H1 (cell line): ENCODE measurements around the gene QDPR. TPM values are rescaled to one million over a fixed set of nuclear protein-coding genes. Genes with fewer than 3 reads are reported as not detected.

Experiments
- CTCF ChIA-PET: fragments of 300-600 bp; sonication (Branson Sonifier 250); formaldehyde crosslinking; loops from one replicate; lab custom pipeline; 2021; ENCODE audit not compliant: partially characterized antibody; lab: Charles Lee
- POLR2A ChIA-PET: fragments of 300-600 bp; sonication (Branson Sonifier 250); formaldehyde crosslinking; loops from one replicate; lab custom pipeline; 2021; ENCODE audit warnings: inconsistent platforms; ENCODE audit not compliant: partially characterized antibody; lab: Charles Lee
- DNase-seq, 2 experiments: peaks; one replicate each; pipeline versions ENCODE4 v3.0.0 to v3.0.0-alpha.2; 2010 to 2022; ENCODE audit warnings: low spot score in 2 of 2, low read depth in 1 of 2, mixed read lengths in 1 of 2
- FAIRE-seq: peaks from 2 replicates; lab custom pipeline; 2011; peaks lifted over from hg19 to GRCh38; lab: Jason Lieb, UNC
- H2AFZ ChIP-seq: 2 replicates; pipeline ENCODE4 v1.8.1; 2012; ENCODE audit warnings: low read length, inconsistent platforms
- H2AK5ac ChIP-seq: 2 replicates; pipeline ENCODE4 v1.6.1; 2013; ENCODE audit warnings: low read depth, low read length
- H2BK120ac ChIP-seq: replicated peaks from 2 replicates; pipeline ENCODE3; 2013; ENCODE audit warnings: low read depth, low read length, inconsistent platforms
- H2BK12ac ChIP-seq: 2 replicates; pipeline ENCODE4 v1.6.1; 2013; ENCODE audit warnings: low read depth, low read length
- H2BK15ac ChIP-seq: 2 replicates; pipeline ENCODE4 v1.6.1; 2013; ENCODE audit warnings: low read length
- H2BK20ac ChIP-seq: 2 replicates; pipeline ENCODE4 v1.6.1; 2013; ENCODE audit warnings: low read length
- H2BK5ac ChIP-seq: 2 replicates; pipeline ENCODE4 v1.6.1; 2013; ENCODE audit warnings: low read depth, low read length
- H3K14ac ChIP-seq: 2 replicates; pipeline ENCODE4 v1.6.1; 2013; ENCODE audit warnings: inconsistent platforms; ENCODE audit not compliant: insufficient read length
- H3K18ac ChIP-seq: 2 replicates; pipeline ENCODE4 v1.6.1; 2013; ENCODE audit warnings: low read length; ENCODE audit errors: extremely low read depth
- H3K23ac ChIP-seq: 2 replicates; pipeline ENCODE4 v1.6.1; 2013; ENCODE audit warnings: inconsistent platforms; ENCODE audit not compliant: insufficient read length
- H3K23me2 ChIP-seq: 2 replicates; pipeline ENCODE4 v1.6.1; 2013; ENCODE audit warnings: low read depth, low read length
- H3K27ac ChIP-seq: 2 replicates; pipeline ENCODE4 v1.6.1; 2011; ENCODE audit warnings: low read depth, low read length, inconsistent platforms
- H3K27me3 ChIP-seq, 4 experiments: replicated peaks in 1 of 4; 1 replicate in 1 of 4; 2 replicates in 3 of 4; pipeline versions ENCODE4 v1.6.1 to v1.8.1; 2011 to 2013; ENCODE audit warnings: low read length in 3 of 4, mild to moderate bottlenecking in 3 of 4, inconsistent platforms in 2 of 4, mixed read lengths in 2 of 4, moderate library complexity in 1 of 4; ENCODE audit not compliant: control insufficient read depth in 3 of 4, insufficient read depth in 3 of 4; ENCODE audit errors: extremely low read depth in 1 of 4
- H3K36me3 ChIP-seq, 4 experiments: 2 replicates each; pipeline versions ENCODE4 v1.6.1 to v1.8.1; 2011 to 2013; ENCODE audit warnings: mild to moderate bottlenecking in 4 of 4, low read length in 3 of 4, moderate library complexity in 2 of 4, control low read depth in 1 of 4, inconsistent platforms in 1 of 4; ENCODE audit not compliant: insufficient read depth in 4 of 4, control insufficient read depth in 2 of 4
- H3K4ac ChIP-seq: replicated peaks from 2 replicates; pipeline ENCODE3; 2013; ENCODE audit warnings: low read length, low read depth, mixed read lengths, inconsistent platforms; ENCODE audit not compliant: insufficient read length
- H3K4me1 ChIP-seq, 4 experiments: replicated peaks in 1 of 4; 1 replicate in 1 of 4; 2 replicates in 3 of 4; pipeline versions ENCODE4 v1.6.1 to v1.8.1; 2011 to 2013; ENCODE audit warnings: low read length in 3 of 4, inconsistent platforms in 2 of 4, mixed read lengths in 1 of 4; ENCODE audit not compliant: insufficient read depth in 4 of 4, control insufficient read depth in 3 of 4
- H3K4me2 ChIP-seq, 2 experiments: 2 replicates each; pipeline versions ENCODE4 v1.6.1 to v1.8.1; 2011 to 2013; ENCODE audit warnings: low read depth in 2 of 2, low read length in 2 of 2, control low read depth in 1 of 2, inconsistent platforms in 1 of 2, mild to moderate bottlenecking in 1 of 2; ENCODE audit not compliant: insufficient read depth in 1 of 2
- H3K4me3 ChIP-seq, 4 experiments: fragments of 200-600, 300-600 bp in 1 of 4; sonication (generic), shearing (Covaris generic), sonication (Bioruptor Twin) in 1 of 4; 2 replicates each; pipeline versions ENCODE4 v1.5.1 to v1.8.1; 2011 to 2016; ENCODE audit warnings: low read length in 4 of 4, low read depth in 3 of 4, control low read depth in 2 of 4, inconsistent platforms in 2 of 4, mild to moderate bottlenecking in 2 of 4, mixed read lengths in 1 of 4, moderate library complexity in 1 of 4; ENCODE audit not compliant: insufficient read depth in 2 of 4; ENCODE audit errors: extremely low read depth in 1 of 4
- H3K56ac ChIP-seq: replicated peaks from 2 replicates; pipeline ENCODE3; 2013; ENCODE audit warnings: low read depth, mild to moderate bottlenecking, mixed read lengths, low read length, inconsistent platforms; ENCODE audit not compliant: insufficient read length
- H3K79me1 ChIP-seq: 2 replicates; pipeline ENCODE4 v1.6.1; 2013; ENCODE audit warnings: low read depth, low read length, control low read depth
- H3K79me2 ChIP-seq, 2 experiments: 2 replicates each; pipeline versions ENCODE4 v1.6.1 to v1.8.1; 2012 to 2013; ENCODE audit warnings: low read length in 2 of 2, mild to moderate bottlenecking in 2 of 2, inconsistent platforms in 1 of 2; ENCODE audit not compliant: insufficient read depth in 2 of 2, control insufficient read depth in 1 of 2
- H3K9ac ChIP-seq, 4 experiments: replicated peaks in 1 of 4; 1 replicate in 1 of 4; 2 replicates in 3 of 4; pipeline versions ENCODE4 v1.6.1 to v1.8.1; 2011 to 2013; ENCODE audit warnings: low read depth in 3 of 4, low read length in 3 of 4, control low read depth in 2 of 4, mild to moderate bottlenecking in 2 of 4, moderate library complexity in 2 of 4, inconsistent platforms in 1 of 4; ENCODE audit errors: extremely low read depth in 1 of 4
- H3K9me3 ChIP-seq, 2 experiments: 2 replicates each; pipeline versions ENCODE4 v1.6.1 to v1.8.1; 2012 to 2013; ENCODE audit warnings: mild to moderate bottlenecking in 2 of 2, moderate library complexity in 2 of 2, control low read depth in 1 of 2, inconsistent platforms in 1 of 2, low read depth in 1 of 2, low read length in 1 of 2, mixed read lengths in 1 of 2; ENCODE audit not compliant: insufficient read depth in 2 of 2
- H4K20me1 ChIP-seq, 2 experiments: replicated peaks in 1 of 2; 2 replicates each; pipeline versions ENCODE3 to v1.8.1; 2011 to 2013; ENCODE audit warnings: inconsistent platforms in 2 of 2, low read length in 2 of 2, mild to moderate bottlenecking in 1 of 2; ENCODE audit not compliant: insufficient read depth in 2 of 2, control insufficient read depth in 1 of 2
- H4K5ac ChIP-seq: 2 replicates; pipeline ENCODE4 v1.6.1; 2013; ENCODE audit warnings: low read length, low read depth, mixed read lengths, inconsistent platforms; ENCODE audit not compliant: insufficient read length
- H4K8ac ChIP-seq: 2 replicates; pipeline ENCODE4 v1.8.0; 2013; ENCODE audit warnings: mild to moderate bottlenecking, moderate library complexity, low read length, inconsistent platforms; ENCODE audit not compliant: insufficient read depth; ENCODE audit errors: extremely low read depth
- H4K91ac ChIP-seq: replicated peaks from 2 replicates; pipeline ENCODE3; 2013; ENCODE audit warnings: low read length, mixed read lengths, inconsistent platforms; ENCODE audit not compliant: insufficient read length
- BRCA1 ChIP-seq: IDR thresholded peaks from 2 replicates; pipeline ENCODE4 v1.6.1; 2012; ENCODE audit warnings: low read depth, low read length, improper control_type of control experiment
- CBX8 ChIP-seq: fragments of 300-800, 300-1000 bp; sonication (generic); IDR thresholded peaks from 2 replicates; pipeline ENCODE4 v1.7.1; 2016; ENCODE audit warnings: low read depth, low read length, borderline replicate concordance
- CTBP2 ChIP-seq: IDR thresholded peaks from 2 replicates; pipeline ENCODE4 v1.7.0; 2011; ENCODE audit warnings: borderline replicate concordance, mild to moderate bottlenecking, moderate library complexity, mixed read lengths, low read length; ENCODE audit not compliant: insufficient read depth, insufficient read length
- CTCF ChIP-seq, 3 experiments: IDR thresholded peaks; 1 replicate in 2 of 3; 2 replicates in 1 of 3; pipeline versions ENCODE4 v1.5.1 to v1.6.1; 2011; ENCODE audit warnings: low read length in 3 of 3, mild to moderate bottlenecking in 3 of 3, inconsistent platforms in 2 of 3, low read depth in 1 of 3, moderate library complexity in 1 of 3; ENCODE audit not compliant: insufficient read depth in 1 of 3; ENCODE audit errors: control extremely low read depth in 1 of 3
- EGR1 ChIP-seq: IDR thresholded peaks from 2 replicates; pipeline ENCODE4 v1.6.1; 2011; ENCODE audit warnings: low read depth, low read length, borderline replicate concordance
- HDAC6 ChIP-seq: IDR thresholded peaks from one replicate; pipeline ENCODE4 v1.7.1; 2012; ENCODE audit warnings: low read depth, mild to moderate bottlenecking, inconsistent platforms, low read length, moderate library complexity
- MAFK ChIP-seq: IDR thresholded peaks from 2 replicates; pipeline ENCODE4 v1.6.1; 2012; ENCODE audit warnings: low read depth, mild to moderate bottlenecking, improper control_type of control experiment, low read length
- MAX ChIP-seq: IDR thresholded peaks from 2 replicates; pipeline ENCODE4 v1.6.1; 2012; ENCODE audit warnings: inconsistent platforms
- SP1 ChIP-seq: IDR thresholded peaks from 2 replicates; pipeline ENCODE4 v1.6.1; 2011; ENCODE audit warnings: low read depth, low read length
- SP4 ChIP-seq: IDR thresholded peaks from 2 replicates; pipeline ENCODE4 v1.6.1; 2012; ENCODE audit warnings: low read length, inconsistent platforms
- SUZ12 ChIP-seq: fragments of 200-600 bp; sonication (generic); IDR thresholded peaks from 2 replicates; pipeline ENCODE4 v1.6.1; 2012; ENCODE audit warnings: mild to moderate bottlenecking, inconsistent platforms, low read length, moderate library complexity, mixed read lengths
- YY1 ChIP-seq: IDR thresholded peaks from 2 replicates; pipeline ENCODE4 v1.6.1; 2011; ENCODE audit warnings: low read depth, mild to moderate bottlenecking, low read length
- WGBS, 2 experiments: shearing (Covaris generic) in 1 of 2; methylation state at CpG; one replicate each; pipeline versions ENCODE4 v1.1.6 to v1.1.7; 2013 to 2015; ENCODE audit warnings: low lambda C conversion rate in 2 of 2, mixed read lengths in 2 of 2, inconsistent platforms in 1 of 2, low coverage in 1 of 2, missing lambda C conversion rate in 1 of 2; ENCODE audit not compliant: insufficient replicate concordance in 2 of 2, insufficient coverage in 1 of 2, insufficient read length in 1 of 2; ENCODE audit errors: extremely low coverage in 1 of 2, missing lambda C conversion rate in 1 of 2; 5-methylcytosine and 5-hydroxymethylcytosine counted together
- polyA plus RNA-seq, 7 experiments: library from polyadenylated mRNA; depleted of rRNA in 3 of 7; stranded (reverse) in 5 of 7; unstranded in 2 of 7; fragments of >200 nt in 5 of 7; fragments of 200-250 nt in 2 of 7; gene quantifications; 1 replicate in 5 of 7; 2 replicates in 1 of 7; 4 replicates in 1 of 7; pipeline versions ENCODE4 v1.2.1 to v1.2.3, GENCODE V29; 2011 to 2013; ENCODE audit warnings: missing spikeins in 2 of 7, mixed read lengths in 2 of 7
- total RNA-seq: library from RNA; stranded (reverse); fragmentation: NEBNext Ultra II Directional; extraction: Animal tissue kit (Norgen Biotek cat#: 25700); gene quantifications from 2 replicates; pipeline ENCODE4 v1.2.1, GENCODE V29; 2021

The QDPR gene
- total and polyA plus RNA-seq, 2 of the 8 experiments (the other 6 are each of a cell fraction or from before 2014, with no cell fraction given): 33.6 to 35.9 TPM

GRCh38 chr4:17463606-17464005, 48.3 kb downstream of the QDPR start:
- no peak overlapping the region for H3K18ac ChIP-seq
- no peaks in the 10 kb centered on the region for H3K79me2 ChIP-seq
- H2BK20ac ChIP-seq: no peak overlapping the region
- no peak overlapping the region for H2BK5ac ChIP-seq
- H2BK15ac ChIP-seq: no peak overlapping the region
- no peak overlapping the region for H2BK12ac ChIP-seq
- no peak overlapping the region for H3K4ac ChIP-seq
- no peak overlapping the region for H3K56ac ChIP-seq
- H3K36me3 ChIP-seq: no peaks in the 10 kb centered on the region
- ChIA-PET POLR2A (interaction anchor here (0.6 kb wide), 1 partner anchor 175 kb away, joined by 3 read pairs; no protein-coding TSS in a partner anchor), CTCF (interaction anchor here (1.2 to 3.6 kb wide), 2 partner anchors 9 to 16 kb away, joined by 4 to 28 read pairs; no protein-coding TSS in a partner anchor)
- H4K91ac ChIP-seq: no peak overlapping the region
- WGBS, 2 experiments: 84% methylated on average over 1 of the region's 1 CpG; no CpG with 5 or more reads in 1 of the 2 experiments
- no peak overlapping the region for H4K5ac ChIP-seq
- H3K4me3 ChIP-seq: no peak overlapping the region
- H3K23me2 ChIP-seq: no peaks in the 10 kb centered on the region; the same call in 1 of the 2 replicates
- H2AFZ ChIP-seq: no peak overlapping the region
- no peaks in the 10 kb centered on the region for H3K4me1 ChIP-seq
- H3K27ac ChIP-seq: no peak overlapping the region
- H3K9ac ChIP-seq: no peak overlapping the region
- H4K8ac ChIP-seq: no peak overlapping the region
- H3K27me3 ChIP-seq: no peaks in the 10 kb centered on the region; a peak in 1 of 7 replicates
- no peak overlapping the region for H3K14ac ChIP-seq
- no peaks in the 10 kb centered on the region for H4K20me1 ChIP-seq
- FAIRE-seq (no peak), DNase-seq (no peak)
- H3K79me1 ChIP-seq: no peaks in the 10 kb centered on the region
- H2AK5ac ChIP-seq: no peak overlapping the region
- no peak overlapping the region for H3K4me2 ChIP-seq
- no peak overlapping the region for H3K23ac ChIP-seq
- H3K9me3 ChIP-seq: no peaks in the 10 kb centered on the region
- no peak overlapping the region for H2BK120ac ChIP-seq
- TF ChIP-seq HDAC6 (no peak), SP1 (no peak), SP4 (no peak), MAFK (no peak), CTCF (IDR thresholded peaks at IDR 0.05; ENCODE audit: control extremely low read depth in 1 of 3, insufficient read depth in 1 of 3, low read depth in 1 of 3, low read length in 3 of 3) (no peak), EGR1 (no peak), CTBP2 (no peak), BRCA1 (no peak), MAX (no peak), SUZ12 (no peak), YY1 (no peak), CBX8 (no peak)
